NCI-H748 treated with DMSO at 0.1 percent for 48 hours (cell line): ENCODE measurements around the gene SORCS2.

Source experiments
- DNase-seq: peaks from one replicate; lab custom pipeline; 2025; lab: John Stamatoyannopoulos, UW

SORCS2 gene

DNA sequence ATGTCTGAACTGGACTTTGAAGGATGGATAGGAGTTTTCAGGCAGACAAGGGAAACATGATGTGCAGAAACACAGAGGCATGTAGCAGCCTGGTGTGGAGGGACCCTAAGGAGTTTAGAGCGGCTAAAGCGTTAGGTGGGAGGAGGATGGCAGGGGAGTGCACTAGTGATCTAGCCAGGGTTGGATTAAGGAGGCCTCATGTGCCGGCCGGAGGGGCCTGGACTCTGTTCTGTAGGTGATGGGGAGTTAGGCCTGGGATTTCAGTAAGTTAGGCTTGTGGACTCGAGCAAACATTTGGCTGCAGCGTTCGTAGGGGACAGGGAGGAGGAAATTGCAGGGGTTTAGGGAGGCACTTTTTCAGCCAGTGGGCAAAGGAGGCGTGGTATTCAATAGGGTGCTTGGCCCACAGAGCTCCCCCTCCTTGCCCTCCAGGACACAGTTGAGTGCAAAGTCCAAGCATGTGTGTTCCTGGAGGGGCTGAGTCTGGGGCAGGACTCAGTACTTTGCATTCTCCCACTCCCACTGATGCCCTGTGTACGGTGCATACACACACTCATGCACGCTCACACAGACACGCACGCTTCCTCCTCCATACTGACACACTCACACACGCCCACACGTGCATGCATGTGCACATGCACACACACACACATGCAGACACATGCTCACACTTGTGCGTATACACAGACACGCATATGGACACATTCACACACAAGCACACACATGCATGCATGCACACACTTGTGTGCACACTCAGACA, 223.8 kb downstream of the SORCS2 start:
- no peak for DNase-seq

- DNase-seq, result no peak
These were observed 224.6 kb downstream of the SORCS2 start for GRCh38 chr4:7416745-7417432.

GRCh38 chr4:7417639-7418038, 225.3 kb downstream of the SORCS2 start:
- no peak for DNase-seq

GRCh38 chr4:7418131-7418943, 226.0 kb downstream of the SORCS2 start:
- no peak for DNase-seq

- DNase-seq, result no peak
These were observed 227.8 kb downstream of the SORCS2 start for GRCh38 chr4:7419961-7420660.

- no peak for DNase-seq
These were observed 228.3 kb downstream of the SORCS2 start for GRCh38 chr4:7420661-7421040.

DNA sequence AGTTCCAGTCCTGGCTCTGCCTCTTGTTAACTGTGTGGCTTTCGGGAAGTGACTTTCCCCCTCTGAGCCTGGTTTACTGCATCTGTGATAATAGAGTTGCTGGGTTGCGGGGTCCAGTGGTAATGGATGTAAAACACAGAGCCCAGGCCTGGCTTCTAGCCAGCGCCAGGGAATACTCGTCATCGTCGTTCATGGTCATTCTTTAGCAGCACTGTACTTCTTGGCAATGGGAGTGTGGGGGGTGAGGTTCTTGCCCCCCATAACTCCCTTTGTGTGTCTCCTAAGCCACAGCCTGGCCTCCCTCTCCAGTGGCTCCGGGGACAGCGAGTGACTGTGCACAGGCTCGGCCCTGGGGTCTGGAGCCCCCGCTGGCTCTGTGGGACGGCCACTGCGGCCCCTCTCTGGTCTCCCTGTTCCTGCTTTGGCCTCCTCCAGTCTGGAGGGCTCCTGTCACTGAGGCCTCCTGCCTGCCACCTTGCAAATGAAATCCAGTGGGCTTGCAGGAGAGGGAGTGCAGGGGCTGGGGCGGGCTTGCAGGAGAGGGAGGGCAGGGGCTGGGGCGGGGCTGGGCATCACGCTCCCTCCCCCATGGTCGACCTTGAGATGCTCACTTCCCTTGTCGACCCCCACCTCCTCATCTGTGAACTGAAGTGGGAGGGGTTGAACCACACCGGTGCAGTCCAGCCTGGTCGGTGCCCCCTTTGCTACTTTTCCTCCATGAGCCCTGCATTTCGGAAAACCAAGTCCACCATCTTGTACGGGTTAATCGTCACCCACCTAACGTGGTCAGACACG, 229.2 kb downstream of the SORCS2 start:
- no peak for DNase-seq

GRCh38 chr4:7422151-7422897, 230.0 kb downstream of the SORCS2 start:
- DNase-seq, result no peak

GRCh38 chr4:7422898-7423180, 230.5 kb downstream of the SORCS2 start:
- DNase-seq, result no peak

GRCh38 chr4:7423391-7423790, 231.1 kb downstream of the SORCS2 start:
- no peak for DNase-seq

- no peak for DNase-seq
These were observed 231.6 kb downstream of the SORCS2 start for GRCh38 chr4:7423801-7424552.

- no peak for DNase-seq
These were observed 232.3 kb downstream of the SORCS2 start for GRCh38 chr4:7424553-7425111.

DNA sequence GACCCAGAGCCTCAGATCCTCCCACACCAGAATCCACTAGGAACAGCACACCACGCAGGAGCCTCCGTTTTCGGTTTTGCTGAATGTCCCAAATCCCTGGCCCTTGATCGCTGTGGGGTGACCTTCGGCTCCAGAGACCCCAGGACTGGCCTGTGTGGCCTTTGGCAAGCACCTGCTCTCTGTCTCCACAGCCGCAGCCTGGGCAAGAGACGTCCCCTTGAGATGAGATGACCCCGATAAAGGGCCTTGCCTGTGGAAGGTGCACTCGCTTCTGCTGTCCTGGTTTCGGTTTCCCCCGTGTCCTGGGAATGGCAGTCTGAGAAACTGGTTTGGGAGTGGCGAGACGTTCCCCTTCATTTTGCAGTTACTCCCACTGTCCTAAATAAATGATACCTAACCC, 232.8 kb downstream of the SORCS2 start:
- no peak for DNase-seq

- no peak for DNase-seq
These were observed 233.5 kb downstream of the SORCS2 start for GRCh38 chr4:7425591-7426468.

DNA sequence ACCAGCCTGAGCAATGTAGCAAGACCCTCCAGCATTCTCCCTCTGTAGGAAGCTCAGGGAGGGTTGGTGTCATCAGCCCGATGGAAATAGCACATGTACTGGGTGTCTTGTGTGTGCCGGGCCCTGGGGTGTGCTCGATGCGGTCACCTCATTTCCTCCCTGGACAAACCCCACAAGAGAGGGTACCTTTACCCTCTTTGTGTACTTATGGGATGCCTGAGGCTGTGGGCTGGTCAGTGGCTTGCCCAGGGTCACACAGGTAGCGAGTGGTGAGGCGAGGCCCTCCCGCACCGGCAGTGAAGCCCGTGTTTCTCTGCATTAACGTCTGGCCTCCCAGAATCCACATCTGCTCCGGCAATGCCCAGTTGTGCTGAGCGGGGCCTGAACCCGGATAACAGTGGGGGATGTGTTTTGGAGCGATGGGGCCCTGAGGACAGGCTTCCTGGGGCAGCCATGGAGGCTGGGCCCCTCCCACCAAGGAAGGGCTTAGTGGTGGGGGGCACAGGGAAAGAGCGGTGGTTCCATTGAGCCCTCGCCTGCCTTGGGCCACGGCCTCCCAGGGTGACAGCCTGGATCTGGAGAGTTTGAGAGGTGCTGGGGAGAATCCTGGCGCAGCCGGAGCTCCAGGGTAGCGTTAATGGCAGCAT, 234.3 kb downstream of the SORCS2 start:
- DNase-seq, result no peak

DNA sequence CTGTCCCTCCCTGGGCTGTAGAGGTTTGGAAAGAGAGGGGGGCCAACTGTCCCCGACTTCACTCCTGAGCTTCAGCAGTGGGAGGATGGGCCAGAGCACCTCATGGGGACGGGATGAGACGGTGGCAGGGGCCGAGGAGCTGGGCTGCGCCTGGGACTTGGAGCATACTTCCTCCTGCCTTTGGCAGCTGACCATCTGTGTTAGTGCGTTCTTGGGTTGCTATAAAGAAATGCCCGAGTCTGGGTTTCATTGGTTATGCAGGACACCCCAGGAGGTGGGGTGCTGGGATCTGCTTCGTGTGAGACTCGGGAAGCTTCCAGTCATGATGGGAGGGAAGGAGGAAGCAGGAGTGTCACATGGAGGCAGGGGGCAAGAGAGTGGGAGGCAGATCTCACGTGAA, 235.0 kb downstream of the SORCS2 start:
- no peak for DNase-seq

DNA sequence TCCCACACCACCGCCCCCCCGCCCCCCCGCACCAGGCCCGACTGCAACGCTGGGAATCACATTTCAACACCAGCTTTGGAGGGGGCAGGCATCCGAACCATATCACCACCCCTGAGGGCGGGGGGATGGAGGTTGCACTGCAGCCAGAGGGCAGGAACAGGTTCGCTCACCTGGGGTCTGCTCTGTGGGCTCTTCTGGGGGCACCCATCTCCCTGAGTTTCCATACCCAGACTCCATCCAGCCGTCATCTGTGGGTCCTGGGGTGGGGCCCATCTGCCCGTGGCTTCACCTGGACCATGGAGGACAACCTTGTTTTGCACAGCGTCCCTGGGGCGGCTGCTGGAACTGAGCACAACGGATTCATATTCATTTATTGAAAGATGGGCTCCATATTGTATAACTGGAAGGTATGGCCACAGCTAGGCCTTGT, 235.5 kb downstream of the SORCS2 start:
- DNase-seq, result no peak
